IMR-90 (cell line): Measurements from ENCODE around the gene PROSER2. TPM values are rescaled to one million over a fixed set of nuclear protein-coding genes. Genes with fewer than 3 reads are reported as not detected.

Experiments
- ATAC-seq: fragments of 200-7000 bp; cut with Tn5 transposase; 2 replicates; pipeline ENCODE4 v1.9.1; 2020; ENCODE audit warnings: low read depth, mild to moderate bottlenecking, moderate library complexity
- BruUV-seq: library from RNA; stranded (reverse); fragments of 400-500 nt; replicated peaks from 2 replicates; lab custom pipeline; 2021; lab: Mats Ljungman, UMichigan
- CTCF ChIA-PET: fragments of 300-600 bp; formaldehyde crosslinking; extraction: SDS; loops from one replicate; lab custom pipeline; 2021; ENCODE audit warnings: antibody characterized with exemption; lab: Yijun Ruan, JAX
- POLR2A ChIA-PET: fragments of 300-600 bp; sonication (Branson Sonifier 250); formaldehyde crosslinking; loops from one replicate; lab custom pipeline; 2022; ENCODE audit warnings: antibody characterized with exemption; ENCODE audit not compliant: unreplicated experiment; lab: Charles Lee
- DNase-seq: peaks from one replicate; pipeline ENCODE4 v3.0.0; 2013
- H2AFZ ChIP-seq: replicated peaks from 2 replicates; pipeline ENCODE3; 2013; ENCODE audit warnings: low read length, mild to moderate bottlenecking; ENCODE audit not compliant: poor library complexity
- H2AK5ac ChIP-seq: 2 replicates; pipeline ENCODE4 v1.6.1; 2013; ENCODE audit warnings: low read depth, low read length, inconsistent platforms
- H2AK9ac ChIP-seq: replicated peaks from 2 replicates; pipeline ENCODE3; 2013; ENCODE audit warnings: mild to moderate bottlenecking, low read depth, low read length, moderate library complexity; ENCODE audit not compliant: poor library complexity
- H2BK120ac ChIP-seq: 2 replicates; pipeline ENCODE4 v1.6.1; 2013; ENCODE audit warnings: low read depth, low read length, inconsistent platforms
- H2BK15ac ChIP-seq: 3 replicates; pipeline ENCODE4 v1.6.1; 2013; ENCODE audit warnings: low read depth, low read length, inconsistent platforms
- H2BK20ac ChIP-seq: 2 replicates; pipeline ENCODE4 v1.6.1; 2013; ENCODE audit warnings: low read depth, mild to moderate bottlenecking, inconsistent platforms, low read length, moderate library complexity
- H2BK5ac ChIP-seq: 2 replicates; pipeline ENCODE4 v1.6.1; 2013; ENCODE audit warnings: mild to moderate bottlenecking, low read depth, low read length, inconsistent platforms; ENCODE audit not compliant: poor library complexity, severe bottlenecking
- H3K14ac ChIP-seq: replicated peaks from 2 replicates; pipeline ENCODE4 v1.6.1; 2013; ENCODE audit warnings: low read depth, low read length, inconsistent platforms
- H3K18ac ChIP-seq: 2 replicates; pipeline ENCODE4 v1.6.1; 2013; ENCODE audit warnings: low read depth, low read length, control low read depth
- H3K23ac ChIP-seq: 2 replicates; pipeline ENCODE4 v1.6.1; 2013; ENCODE audit warnings: low read depth, low read length, inconsistent platforms
- H3K27ac ChIP-seq: 2 replicates; pipeline ENCODE4 v1.5.1; 2013; ENCODE audit warnings: mild to moderate bottlenecking, control low read depth, low read length; ENCODE audit not compliant: insufficient read depth
- H3K27me3 ChIP-seq: 2 replicates; pipeline ENCODE4 v1.6.1; 2013; ENCODE audit warnings: low read length; ENCODE audit not compliant: control insufficient read depth, insufficient read depth
- H3K36me3 ChIP-seq: 2 replicates; pipeline ENCODE4 v1.6.1; 2013; ENCODE audit warnings: low read length, mixed read lengths; ENCODE audit not compliant: control insufficient read depth, insufficient read depth
- H3K4ac ChIP-seq: 2 replicates; pipeline ENCODE4 v1.6.1; 2013; ENCODE audit warnings: low read depth, low read length, inconsistent platforms
- H3K4me1 ChIP-seq: 2 replicates; pipeline ENCODE4 v1.6.1; 2013; ENCODE audit warnings: low read length, mixed read lengths; ENCODE audit not compliant: control insufficient read depth, insufficient read depth
- H3K4me2 ChIP-seq: 2 replicates; pipeline ENCODE4 v1.6.1; 2013; ENCODE audit warnings: low read depth, mild to moderate bottlenecking, control low read depth, low read length, moderate library complexity
- H3K4me3 ChIP-seq: 2 replicates; pipeline ENCODE4 v1.5.1; 2013; ENCODE audit warnings: low read depth, mild to moderate bottlenecking, control low read depth, low read length, moderate library complexity; ENCODE audit not compliant: insufficient read depth
- H3K56ac ChIP-seq: 2 replicates; pipeline ENCODE4 v1.6.1; 2013; ENCODE audit warnings: low read length, inconsistent platforms; ENCODE audit not compliant: insufficient read depth; ENCODE audit errors: extremely low read depth
- H3K79me1 ChIP-seq, 2 experiments: 2 replicates each; pipeline ENCODE4 v1.6.1; 2013; ENCODE audit warnings: low read length in 2 of 2, inconsistent platforms in 1 of 2, low read depth in 1 of 2
- H3K9ac ChIP-seq: 2 replicates; pipeline ENCODE4 v1.6.1; 2013; ENCODE audit warnings: low read depth, low read length, control low read depth
- H3K9me1 ChIP-seq: 2 replicates; pipeline ENCODE4 v1.6.1; 2013; ENCODE audit warnings: low read length, inconsistent platforms; ENCODE audit not compliant: insufficient read depth
- H3K9me3 ChIP-seq: 2 replicates; pipeline ENCODE4 v1.6.1; 2013; ENCODE audit warnings: low read length; ENCODE audit not compliant: control insufficient read depth, insufficient read depth
- H4K20me1 ChIP-seq: 2 replicates; pipeline ENCODE4 v1.6.1; 2013; ENCODE audit warnings: low read length, inconsistent platforms; ENCODE audit not compliant: insufficient read depth
- H4K5ac ChIP-seq: 2 replicates; pipeline ENCODE4 v1.6.1; 2013; ENCODE audit warnings: mild to moderate bottlenecking, low read depth, low read length, control low read depth
- H4K8ac ChIP-seq, 2 experiments: 2 replicates each; pipeline ENCODE4 v1.6.1; 2013; ENCODE audit warnings: low read depth in 2 of 2, low read length in 2 of 2, control low read depth in 1 of 2, inconsistent platforms in 1 of 2
- H4K91ac ChIP-seq: 2 replicates; pipeline ENCODE4 v1.6.1; 2013; ENCODE audit warnings: low read depth, low read length, inconsistent platforms; ENCODE audit not compliant: insufficient read depth
- BHLHE40 ChIP-seq: fragments of 150-350 bp; IDR thresholded peaks from 2 replicates; pipeline ENCODE4 v1.6.1; 2016; ENCODE audit warnings: mild to moderate bottlenecking, low read depth, low read length
- CEBPB ChIP-seq: IDR thresholded peaks from 2 replicates; pipeline ENCODE4 v1.6.1; 2012; ENCODE audit warnings: low read depth, low read length, improper control_type of control experiment
- CHD1 ChIP-seq: IDR thresholded peaks from 2 replicates; pipeline ENCODE4 v1.6.1; 2012; ENCODE audit warnings: low read depth, low read length, improper control_type of control experiment
- ELK1 ChIP-seq: fragments of 150-350 bp; IDR thresholded peaks from 2 replicates; pipeline ENCODE4 v1.6.1; 2016; ENCODE audit warnings: low read depth, mild to moderate bottlenecking, low read length, moderate library complexity, borderline replicate concordance
- FOS ChIP-seq: fragments of 150-350 bp; IDR thresholded peaks from 2 replicates; pipeline ENCODE4 v1.6.1; 2016; ENCODE audit warnings: low read depth, low read length
- MAFK ChIP-seq: IDR thresholded peaks from 2 replicates; pipeline ENCODE4 v1.6.1; 2012; ENCODE audit warnings: low read depth, low read length, improper control_type of control experiment
- MAZ ChIP-seq: IDR thresholded peaks from 2 replicates; pipeline ENCODE4 v1.6.1; 2012; ENCODE audit warnings: low read depth, mild to moderate bottlenecking, low read length, improper control_type of control experiment, moderate library complexity, borderline replicate concordance
- RAD21 ChIP-seq: IDR thresholded peaks from 2 replicates; pipeline ENCODE4 v1.6.1; 2012; ENCODE audit warnings: low read length, improper control_type of control experiment
- RCOR1 ChIP-seq: IDR thresholded peaks from 2 replicates; pipeline ENCODE4 v1.6.1; 2012; ENCODE audit warnings: mild to moderate bottlenecking, low read length, improper control_type of control experiment; ENCODE audit not compliant: insufficient replicate concordance
- RFX5 ChIP-seq: IDR thresholded peaks from 2 replicates; pipeline ENCODE4 v1.8.0; 2012; ENCODE audit warnings: low read depth, mild to moderate bottlenecking, low read length, moderate library complexity
- USF2 ChIP-seq: fragments of 150-350 bp; IDR thresholded peaks from 2 replicates; pipeline ENCODE4 v1.6.1; 2017; ENCODE audit warnings: mild to moderate bottlenecking, antibody characterized with exemption, low read length, low read depth
- whole genome bisulfite sequencing, 2 experiments: methylation state at CpG; one replicate each; pipeline versions ENCODE4 v1.1.5 to v1.1.7; 2013; ENCODE audit warnings: missing lambda C conversion rate in 2 of 2; ENCODE audit not compliant: insufficient read length in 1 of 2; ENCODE audit errors: extremely low coverage in 2 of 2; 5-methylcytosine and 5-hydroxymethylcytosine counted together
- dilution Hi-C: fragments of 300-500 bp; cut with HindIII; formaldehyde crosslinking; loops from one replicate; pipeline ENCODE4 v1.14.3; 2018; ENCODE audit warnings: low sequenced_read_pairs; ENCODE audit not compliant: unreplicated experiment
- in situ Hi-C: fragments of 300-500 bp; cut with MboI; formaldehyde crosslinking; loops from 3 replicates; pipeline ENCODE4 v1.14.3; 2019; ENCODE audit warnings: low sequenced_read_pairs, inconsistent platforms, mixed read lengths
- intact Hi-C: fragments of 100-400 bp; cut with micrococcal nuclease; formaldehyde crosslinking; loops from 2 replicates; pipeline ENCODE4 v1.10.0; 2022
- polyA plus RNA-seq, 3 experiments: library from polyadenylated mRNA; depleted of rRNA; stranded (reverse); fragments of >200 nt; gene quantifications; 2 replicates each; pipeline ENCODE4 v1.2.3, GENCODE V29; 2012; ENCODE audit warnings: low replicate concordance in 1 of 3
- total RNA-seq: library from RNA; depleted of rRNA; stranded (reverse); fragments of >200 nt; gene quantifications from 2 replicates; pipeline ENCODE4 v1.2.3, GENCODE V29; 2012

PROSER2 gene
- total and polyA plus RNA-seq, 2 of the 4 experiments (the other 2 are of a cell fraction), result 1.4 to 2.0 TPM

GRCh38 chr10:11881477-11882417 is 58.6 kb downstream of the PROSER2 start:
- intact Hi-C loops (no loop called here), in situ Hi-C loops (no loop called here), dilution Hi-C loops (no loop called here)
- Histone ChIP-seq H2AK9ac (peak overlapping the region; percentile 46), H3K14ac (peak overlapping the region; percentile 3), H2BK15ac (no peak overlapping the region), H3K18ac (no peak overlapping the region), H4K20me1 (no peaks in the 10 kb centered on the region), H3K4me2 (no peak overlapping the region; the same call in 1 of the 2 replicates), H3K4me3 (no peak overlapping the region), H3K23ac (no peak overlapping the region), H4K8ac (no peak overlapping the region), H3K9me3 (no peaks in the 10 kb centered on the region), H3K4me1 (peaks cover 6% of the 10 kb centered on the region; the same call in 1 of the 2 replicates), H2BK120ac (peak overlapping the region; percentile 21; the same call in 1 of the 2 replicates), H3K36me3 (no peaks in the 10 kb centered on the region), H2BK20ac (0 out of 2 replicates have a peak overlapping the region, but pooled peaks have one; percentile 25), H3K9ac (no peak overlapping the region), H3K27me3 (no peaks in the 10 kb centered on the region), H2AK5ac (peak overlapping the region; percentile 65; the same call in 1 of the 2 replicates), H3K27ac (no peak overlapping the region), H2BK5ac (no peak overlapping the region), H2AFZ (peak overlapping the region; percentile 58), H4K91ac (no peak overlapping the region), H3K79me1 (no peaks in the 10 kb centered on the region), H4K5ac (no peak overlapping the region), H3K4ac (peak overlapping the region; percentile 34), H3K56ac (no peak overlapping the region), H3K9me1 (peaks cover 14% of the 10 kb centered on the region)
- DNase-seq, result peak; percentile 23
- CTCF ChIA-PET, result interaction anchor here (0.5 kb wide), 1 partner anchor 151 kb away, joined by 3 read pairs; no protein-coding TSS in a partner anchor
- TF ChIP-seq RCOR1, result no peak
- TF ChIP-seq RFX5, result no peak
- no peak for TF ChIP-seq RAD21
- TF ChIP-seq FOS, result no peak
- TF ChIP-seq ELK1, result no peak
- TF ChIP-seq MAFK, result no peak
- TF ChIP-seq CHD1, result no peak
- no peak for TF ChIP-seq BHLHE40
- TF ChIP-seq USF2, result no peak
- no peak for TF ChIP-seq CEBPB
- TF ChIP-seq MAZ, result no peak
- POLR2A ChIA-PET, result no interaction called here
- ATAC-seq, result peak; percentile 13; the same call in 1 of the 2 replicates
- no TSS peak for BruUV-seq
- WGBS, 2 experiments, result 90% methylated on average over 6 of the region's 21 CpGs; no CpG with 5 or more reads in 1 of the 2 experiments
